ENCODE data around the gene SORCS2.

Gene SORCS2

DNA sequence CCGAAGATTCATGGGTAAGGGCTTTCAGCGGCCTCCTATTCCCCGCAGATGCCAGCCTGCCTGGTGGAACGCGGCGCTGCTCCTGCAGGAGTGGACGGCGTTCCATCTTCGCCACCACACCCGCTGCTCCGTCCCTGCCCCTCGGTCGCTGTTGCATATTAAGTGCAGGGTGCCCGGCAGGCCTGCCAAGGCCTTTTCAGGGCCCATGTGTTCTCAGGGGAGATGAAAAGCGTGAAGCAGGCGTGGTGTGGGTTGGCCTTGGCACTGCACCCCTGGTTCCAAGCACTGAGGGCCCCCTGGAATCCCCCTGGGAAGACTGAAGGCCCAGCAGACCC, 52.0 kb downstream of the SORCS2 start:
- no peak for ATAC-seq (replicated peaks)
- Mint-ChIP-seq H3K27ac (no peak overlapping the region), H3K4me3 (no peak overlapping the region), H3K9me3 (peaks cover 2 to 4% of the 10 kb centered on the region in 2 donors), H3K4me1 (ENCODE audit: low read depth in 2 of 2) (no peaks in the 10 kb centered on the region), H3K36me3 (ENCODE audit: insufficient read depth) (no peaks in the 10 kb centered on the region), H3K27me3 (peaks cover 8 to 58% of the 10 kb centered on the region in 2 donors)
- no peak for DNase-seq

DNA sequence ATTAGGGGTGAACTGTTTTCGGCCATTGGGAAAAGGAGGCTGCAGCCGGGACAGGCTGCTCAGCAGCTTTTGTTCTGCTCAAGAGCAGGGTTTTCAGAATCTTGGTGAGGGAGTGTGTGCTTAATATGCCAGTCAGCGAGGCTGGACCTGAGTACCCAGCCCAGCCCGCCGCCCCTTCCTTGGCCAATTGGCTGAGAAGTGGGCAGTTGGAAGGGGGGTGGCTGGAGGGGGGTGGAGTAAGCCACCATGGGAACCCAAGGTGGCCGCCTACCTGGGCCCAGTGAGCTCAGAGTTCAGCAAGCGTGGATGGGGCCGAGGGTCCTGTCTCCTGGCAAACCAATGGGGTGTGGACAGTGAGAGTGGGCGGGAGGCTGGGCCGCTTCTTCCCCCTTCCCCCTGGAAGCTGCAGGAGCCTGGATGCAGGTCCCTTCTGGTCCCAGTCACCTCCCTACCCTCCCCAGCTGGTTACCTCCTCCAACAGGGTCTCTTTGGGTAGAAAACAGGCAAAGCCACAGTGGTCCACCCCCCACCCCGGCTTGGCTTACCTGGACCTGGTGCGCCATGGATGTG, 52.5 kb downstream of the SORCS2 start:
- H3K36me3 Mint-ChIP-seq (ENCODE audit: insufficient read depth): no peaks in the 10 kb centered on the region
- no peaks in the 10 kb centered on the region for H3K4me1 Mint-ChIP-seq (ENCODE audit: low read depth in 2 of 2)
- H3K4me3 Mint-ChIP-seq: no peak overlapping the region
- H3K9me3 Mint-ChIP-seq: no peaks in the 10 kb centered on the region
- peaks cover 8 to 57% of the 10 kb centered on the region in 2 donors for H3K27me3 Mint-ChIP-seq
- ATAC-seq (replicated peaks) (no peak), DNase-seq (no peak)
- no peak overlapping the region for H3K27ac Mint-ChIP-seq

DNA sequence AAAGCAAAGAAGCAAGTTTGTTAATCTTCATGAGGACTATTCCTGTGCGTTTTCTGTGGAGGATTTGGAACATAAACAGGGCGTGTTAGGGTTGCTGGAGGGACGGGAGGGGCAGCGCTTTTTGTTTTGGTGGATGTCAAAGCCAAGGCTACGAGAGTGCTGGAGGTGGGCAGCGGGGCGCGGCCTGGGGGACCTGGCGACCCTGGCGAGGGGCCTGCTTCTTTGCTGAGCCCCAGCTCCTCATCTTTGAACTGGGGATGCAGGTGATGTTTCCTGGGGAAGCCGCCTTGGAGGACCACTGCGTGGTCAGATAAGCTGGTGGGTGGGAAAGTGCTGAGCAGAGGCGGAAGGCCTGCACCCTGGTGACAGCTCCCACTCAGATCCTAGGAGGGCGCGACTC, 55.2 kb downstream of the SORCS2 start:
- Mint-ChIP-seq H3K27me3 (peaks cover 17 to 57% of the 10 kb centered on the region in 2 donors), H3K9me3 (no peaks in the 10 kb centered on the region), H3K36me3 (ENCODE audit: insufficient read depth) (no peaks in the 10 kb centered on the region), H3K4me1 (ENCODE audit: low read depth in 2 of 2) (no peaks in the 10 kb centered on the region), H3K4me3 (no peak overlapping the region), H3K27ac (no peak overlapping the region)
- DNase-seq (no peak), ATAC-seq (replicated peaks) (no peak)

DNA sequence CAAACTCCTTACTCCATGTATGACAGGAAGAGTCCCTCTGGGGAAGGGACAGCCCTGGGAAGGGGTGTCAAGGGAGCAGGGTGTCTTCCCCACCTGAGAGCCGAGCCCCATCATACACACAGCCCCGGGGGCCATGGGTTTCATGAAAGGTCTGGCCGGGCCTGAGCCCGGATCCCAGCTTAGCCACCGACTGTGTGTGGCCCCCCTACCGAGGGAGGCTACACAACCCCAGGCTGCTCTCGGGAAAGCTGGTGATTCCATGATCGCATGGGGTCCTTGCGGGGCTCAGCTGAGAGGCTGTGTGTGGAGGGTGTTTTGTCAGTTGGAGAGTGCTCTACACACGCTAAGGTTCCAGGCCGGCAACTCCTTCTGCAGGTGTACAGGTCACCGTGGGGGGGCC, 55.6 kb downstream of the SORCS2 start:
- ATAC-seq (replicated peaks) (no peak), DNase-seq (no peak)
- no peaks in the 10 kb centered on the region for H3K4me1 Mint-ChIP-seq (ENCODE audit: low read depth in 2 of 2)
- H3K9me3 Mint-ChIP-seq: no peaks in the 10 kb centered on the region
- H3K36me3 Mint-ChIP-seq (ENCODE audit: insufficient read depth): no peaks in the 10 kb centered on the region
- no peak overlapping the region for H3K4me3 Mint-ChIP-seq
- H3K27me3 Mint-ChIP-seq: peaks cover 17 to 57% of the 10 kb centered on the region in 2 donors
- H3K27ac Mint-ChIP-seq: no peak overlapping the region

DNA sequence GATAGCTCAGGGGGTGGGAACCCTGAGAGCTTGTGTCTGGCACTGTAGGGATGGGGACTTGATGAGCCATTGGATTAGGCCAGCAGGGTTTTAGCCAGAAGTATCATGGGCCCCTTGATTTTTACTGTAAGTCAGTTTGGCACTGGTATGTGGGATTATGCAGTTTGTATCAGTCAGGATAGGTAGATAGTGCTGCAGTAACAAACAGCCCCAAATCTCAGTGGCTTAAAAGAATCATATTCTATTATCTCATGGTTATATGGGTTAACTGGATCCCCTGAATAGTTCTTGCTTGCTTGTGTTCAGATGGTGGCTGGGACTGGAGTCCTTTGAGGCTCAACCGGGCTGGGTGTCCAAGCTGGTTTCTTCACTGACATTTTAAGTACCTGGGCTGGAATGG, 56.5 kb downstream of the SORCS2 start:
- Mint-ChIP-seq H3K4me1 (ENCODE audit: low read depth in 2 of 2) (no peaks in the 10 kb centered on the region), H3K27ac (no peak overlapping the region), H3K27me3 (peaks cover 17 to 58% of the 10 kb centered on the region in 2 donors), H3K9me3 (no peaks in the 10 kb centered on the region), H3K4me3 (no peak overlapping the region), H3K36me3 (ENCODE audit: insufficient read depth) (no peaks in the 10 kb centered on the region)
- DNase-seq: no peak
- no peak for ATAC-seq (replicated peaks)

DNA sequence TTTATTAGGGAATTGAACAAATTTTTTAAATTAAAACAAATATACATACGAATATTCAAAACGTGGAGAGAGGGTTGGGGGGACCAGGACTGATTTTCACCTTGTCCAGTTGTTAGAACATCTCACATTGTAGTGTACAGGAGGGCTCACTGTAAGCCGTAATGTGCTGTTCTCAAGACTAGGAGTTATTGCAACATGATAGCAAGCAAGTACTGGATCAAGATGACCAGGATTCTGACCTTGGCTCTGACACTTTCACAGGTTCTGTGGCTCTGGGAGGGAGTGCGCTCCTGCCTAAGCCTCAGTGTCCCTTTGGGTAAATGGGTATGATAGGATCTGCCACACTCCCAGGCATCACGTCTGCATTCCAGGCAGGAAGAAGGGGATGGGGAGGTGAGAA, 59.0 kb downstream of the SORCS2 start:
- H3K4me3 Mint-ChIP-seq: no peak overlapping the region
- no peak for ATAC-seq (replicated peaks)
- DNase-seq: no peak
- H3K9me3 Mint-ChIP-seq: no peaks in the 10 kb centered on the region
- H3K4me1 Mint-ChIP-seq (ENCODE audit: low read depth in 2 of 2): no peaks in the 10 kb centered on the region
- H3K27ac Mint-ChIP-seq: no peak overlapping the region
- H3K27me3 Mint-ChIP-seq: peaks cover 33 to 62% of the 10 kb centered on the region in 2 donors
- H3K36me3 Mint-ChIP-seq (ENCODE audit: insufficient read depth): peaks cover 2% of the 10 kb centered on the region

DNA sequence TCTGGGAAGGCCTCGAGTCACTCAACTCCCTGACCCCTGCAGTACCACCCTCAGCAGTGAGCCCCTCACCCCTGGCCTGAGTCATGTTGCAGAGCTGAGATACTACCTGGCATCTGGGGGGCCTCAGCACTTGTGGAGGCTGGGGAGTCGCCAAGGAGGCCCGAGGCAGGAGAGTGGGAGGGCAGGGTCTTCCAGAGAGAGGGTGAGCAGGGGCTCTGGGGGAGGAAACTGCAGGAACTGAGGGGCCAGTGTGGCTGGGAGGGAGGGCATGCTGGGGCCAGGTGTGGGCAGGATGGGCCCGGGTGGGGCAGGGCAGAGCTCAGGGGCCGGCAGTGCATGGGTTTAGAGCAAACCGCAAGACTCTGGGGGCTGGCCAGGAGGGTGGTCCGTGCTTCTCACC, 59.7 kb downstream of the SORCS2 start:
- Mint-ChIP-seq H3K36me3 (ENCODE audit: insufficient read depth) (peaks cover 2% of the 10 kb centered on the region), H3K9me3 (no peaks in the 10 kb centered on the region), H3K27ac (no peak overlapping the region), H3K27me3 (peaks cover 41 to 69% of the 10 kb centered on the region in 2 donors), H3K4me1 (ENCODE audit: low read depth in 2 of 2) (no peaks in the 10 kb centered on the region), H3K4me3 (no peak overlapping the region)
- ATAC-seq (replicated peaks): no peak
- DNase-seq: no peak

DNA sequence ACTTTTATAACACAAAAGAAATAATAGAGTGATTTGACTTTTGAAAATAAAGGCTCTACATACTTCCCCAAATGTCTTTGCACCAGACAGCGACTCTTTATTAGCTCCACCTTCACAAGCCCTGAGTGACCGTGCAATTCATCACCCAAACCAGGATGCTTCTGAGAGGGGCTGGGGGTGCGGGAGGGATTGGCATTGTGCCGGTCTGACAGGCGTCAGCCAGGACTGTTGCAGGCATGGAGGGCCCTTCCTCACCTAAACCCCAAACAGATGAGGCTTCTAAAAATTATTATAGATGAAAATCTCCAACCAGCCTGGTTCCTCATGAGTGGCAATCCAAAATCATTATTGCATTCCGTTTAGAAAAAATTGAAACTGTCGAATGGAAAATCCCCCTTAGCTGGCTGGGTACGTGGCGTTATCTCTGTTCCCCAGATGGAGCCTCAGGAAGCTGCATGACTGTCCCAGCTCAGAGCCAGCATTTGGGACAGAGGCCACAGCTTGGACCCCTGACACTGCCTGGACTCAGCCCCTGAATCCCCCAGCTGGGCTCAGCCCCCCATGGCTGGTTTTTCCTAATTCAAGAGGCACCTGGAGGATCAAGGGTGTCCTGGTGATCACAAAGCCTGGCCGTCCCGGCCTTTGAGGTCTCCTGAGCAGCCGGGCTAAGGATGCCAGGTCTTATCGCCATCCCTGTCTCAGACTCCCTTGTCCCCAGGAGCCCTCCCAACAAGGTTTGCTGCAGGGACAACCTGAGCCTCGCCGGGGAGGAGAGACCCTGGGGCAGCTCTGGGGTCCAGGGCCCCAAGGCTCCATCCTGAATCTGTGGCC, 60.4 kb downstream of the SORCS2 start:
- ATAC-seq (replicated peaks) (no peak), DNase-seq (no peak)
- no peaks in the 10 kb centered on the region for H3K9me3 Mint-ChIP-seq
- no peaks in the 10 kb centered on the region for H3K4me1 Mint-ChIP-seq (ENCODE audit: low read depth in 2 of 2)
- H3K27ac Mint-ChIP-seq: no peak overlapping the region
- H3K36me3 Mint-ChIP-seq (ENCODE audit: insufficient read depth): peaks cover 2% of the 10 kb centered on the region
- H3K4me3 Mint-ChIP-seq: no peak overlapping the region
- H3K27me3 Mint-ChIP-seq: peaks cover 45 to 76% of the 10 kb centered on the region in 2 donors

DNA sequence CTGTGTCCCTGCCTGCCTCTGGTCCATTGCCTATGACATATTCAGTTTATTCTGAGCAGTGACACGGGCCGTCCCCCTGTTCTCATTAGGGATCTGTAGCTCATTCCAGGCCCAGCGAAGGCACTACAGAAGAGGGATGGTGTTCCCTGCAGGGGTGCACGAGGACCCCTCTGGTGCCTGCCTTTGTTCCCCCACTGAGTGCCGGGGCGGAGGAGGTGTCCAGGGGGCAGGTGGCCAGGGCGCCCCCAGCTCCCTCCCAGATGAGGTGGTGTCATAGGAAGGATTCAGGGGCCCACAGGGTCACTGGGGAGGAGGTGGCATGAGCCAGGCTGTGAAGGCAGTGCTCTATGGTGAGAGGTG, 61.0 kb downstream of the SORCS2 start:
- no peak overlapping the region for H3K27ac Mint-ChIP-seq

DNA sequence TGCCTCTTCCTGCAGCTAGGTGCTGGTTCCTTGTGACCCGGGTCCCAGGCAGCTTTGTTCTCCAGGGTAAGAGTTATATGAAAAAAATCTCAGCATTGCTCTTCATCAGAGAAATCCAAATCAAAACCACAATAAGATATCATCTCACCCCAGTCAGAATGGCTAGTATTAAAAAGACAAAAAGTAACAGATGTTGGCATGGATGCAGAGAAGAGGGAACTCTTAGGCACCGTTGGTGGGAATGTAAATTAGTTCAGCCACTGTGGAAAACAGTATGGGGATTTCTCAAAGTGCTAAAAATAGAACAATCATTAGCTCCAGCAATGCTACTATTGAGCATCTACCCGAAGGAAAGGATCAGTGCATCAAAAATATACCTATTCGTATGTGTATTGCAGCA, 61.5 kb downstream of the SORCS2 start:
- no peaks in the 10 kb centered on the region for H3K9me3 Mint-ChIP-seq
- ATAC-seq (replicated peaks) (no peak), DNase-seq (no peak)
- H3K27me3 Mint-ChIP-seq: peaks cover 56 to 86% of the 10 kb centered on the region in 2 donors
- no peak overlapping the region for H3K4me3 Mint-ChIP-seq
- H3K4me1 Mint-ChIP-seq (ENCODE audit: low read depth in 2 of 2): no peaks in the 10 kb centered on the region
- no peak overlapping the region for H3K27ac Mint-ChIP-seq
- H3K36me3 Mint-ChIP-seq (ENCODE audit: insufficient read depth): peaks cover 2% of the 10 kb centered on the region

More for the DNA sequence above, 61.0 kb downstream of the SORCS2 start:
- Mint-ChIP-seq H3K36me3 (ENCODE audit: insufficient read depth) (peaks cover 2% of the 10 kb centered on the region), H3K27me3 (peaks cover 51 to 81% of the 10 kb centered on the region in 2 donors), H3K4me3 (no peak overlapping the region), H3K4me1 (ENCODE audit: low read depth in 2 of 2) (no peaks in the 10 kb centered on the region), H3K9me3 (no peaks in the 10 kb centered on the region)
- DNase-seq: no peak
- no peak for ATAC-seq (replicated peaks)

DNA sequence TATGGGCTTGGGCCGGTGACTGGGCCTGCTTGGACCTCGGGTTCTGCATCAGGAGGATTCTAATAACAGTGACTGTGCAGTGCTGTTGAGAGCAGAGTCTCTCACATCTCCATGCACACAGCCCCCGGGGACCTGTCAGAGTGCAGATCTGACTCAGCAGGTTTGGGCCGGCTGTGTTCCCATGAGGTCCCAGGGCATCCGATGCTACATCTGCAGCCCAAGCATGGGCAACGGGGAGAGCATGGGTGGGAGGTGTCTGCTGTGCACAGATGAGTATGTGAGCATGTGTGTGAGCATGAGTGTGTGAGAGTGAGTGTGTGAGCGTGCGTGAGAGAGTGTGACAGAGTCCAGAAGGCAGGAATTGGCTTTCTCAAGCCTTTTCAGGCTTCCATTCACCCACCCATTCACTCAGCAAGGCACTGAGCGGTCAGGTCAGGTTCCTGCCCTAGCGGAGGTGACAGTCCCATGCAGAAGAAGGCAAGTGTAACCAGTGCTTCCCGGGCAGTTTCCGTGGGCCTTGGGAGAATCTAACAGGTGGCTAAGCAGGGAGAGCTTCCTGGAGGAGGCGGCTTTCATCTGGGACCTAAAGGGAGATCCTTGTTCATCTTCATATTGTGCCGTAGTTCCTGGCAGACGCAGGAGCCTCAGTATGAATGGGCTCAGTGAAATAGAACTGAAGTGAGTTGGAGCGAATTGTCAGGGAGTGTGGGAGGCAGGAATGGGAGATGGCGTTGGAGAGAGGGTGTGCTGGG, 62.6 kb downstream of the SORCS2 start:
- no peak for DNase-seq
- Mint-ChIP-seq H3K27ac (no peak overlapping the region), H3K4me3 (no peak overlapping the region), H3K9me3 (peaks cover 3 to 9% of the 10 kb centered on the region in 2 donors), H3K36me3 (ENCODE audit: insufficient read depth) (peaks cover 2% of the 10 kb centered on the region), H3K27me3 (peaks cover 67 to 88% of the 10 kb centered on the region in 2 donors), H3K4me1 (ENCODE audit: low read depth in 2 of 2) (no peaks in the 10 kb centered on the region)
- ATAC-seq (replicated peaks): no peak

DNA sequence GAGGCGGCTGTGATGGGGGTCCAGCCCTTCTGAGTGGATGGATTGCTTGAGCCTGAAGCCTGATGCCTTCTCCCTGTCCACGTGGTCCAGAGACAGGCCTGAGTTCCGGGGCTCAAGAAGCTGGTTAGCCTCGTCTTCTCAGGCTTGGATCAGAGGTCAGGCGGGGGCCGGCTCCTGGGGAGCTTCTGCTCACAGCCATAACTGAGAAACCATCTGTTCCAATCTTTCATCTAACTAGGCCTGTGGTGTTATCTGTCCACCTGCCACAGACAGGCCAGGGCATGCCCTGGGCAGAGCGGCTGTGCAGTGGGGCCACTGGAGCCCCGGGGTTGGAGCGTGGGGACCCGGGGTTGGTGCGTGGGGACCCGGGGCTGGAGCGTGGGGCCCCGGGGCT, 63.1 kb downstream of the SORCS2 start:
- H3K9me3 Mint-ChIP-seq: peaks cover 3 to 9% of the 10 kb centered on the region in 2 donors
- peaks cover 72 to 93% of the 10 kb centered on the region in 2 donors for H3K27me3 Mint-ChIP-seq
- ATAC-seq (replicated peaks): no peak
- H3K4me3 Mint-ChIP-seq: no peak overlapping the region
- H3K36me3 Mint-ChIP-seq (ENCODE audit: insufficient read depth): peaks cover 2% of the 10 kb centered on the region
- H3K27ac Mint-ChIP-seq: no peak overlapping the region
- H3K4me1 Mint-ChIP-seq (ENCODE audit: low read depth in 2 of 2): no peaks in the 10 kb centered on the region
- no peak for DNase-seq

DNA sequence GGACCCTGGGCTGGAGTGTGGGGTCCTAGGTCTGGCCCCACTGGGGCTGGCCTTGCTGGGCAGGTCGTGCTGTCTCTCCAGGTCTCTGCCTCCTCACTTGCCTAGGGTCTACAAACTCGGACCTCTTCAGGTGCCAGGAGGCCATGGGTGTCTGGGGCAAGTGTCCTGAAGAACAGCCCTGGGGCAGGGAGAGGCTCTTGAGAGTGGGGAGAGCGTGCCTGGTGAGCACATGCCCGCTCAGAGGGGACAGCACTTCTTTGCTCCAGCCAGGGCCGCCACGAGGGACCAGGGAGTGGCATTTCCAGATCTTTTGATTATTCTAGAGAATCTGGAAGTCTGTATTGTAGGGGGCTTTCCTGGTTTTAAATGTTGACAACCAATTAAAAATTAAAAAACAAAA, 63.7 kb downstream of the SORCS2 start:
- H3K9me3 Mint-ChIP-seq: peaks cover 3 to 9% of the 10 kb centered on the region in 2 donors
- no peak overlapping the region for H3K4me3 Mint-ChIP-seq
- ATAC-seq (replicated peaks): no peak
- no peak for DNase-seq
- no peak overlapping the region for H3K27ac Mint-ChIP-seq
- peaks cover 73 to 94% of the 10 kb centered on the region in 2 donors for H3K27me3 Mint-ChIP-seq
- H3K4me1 Mint-ChIP-seq (ENCODE audit: low read depth in 2 of 2): no peaks in the 10 kb centered on the region
- peaks cover 2% of the 10 kb centered on the region for H3K36me3 Mint-ChIP-seq (ENCODE audit: insufficient read depth)
